ENCODE data around the gene PARD6A.
A peak's percentile ranks its signal among the peaks of the same experiment; 100 is the strongest.

The PARD6A gene

DNA sequence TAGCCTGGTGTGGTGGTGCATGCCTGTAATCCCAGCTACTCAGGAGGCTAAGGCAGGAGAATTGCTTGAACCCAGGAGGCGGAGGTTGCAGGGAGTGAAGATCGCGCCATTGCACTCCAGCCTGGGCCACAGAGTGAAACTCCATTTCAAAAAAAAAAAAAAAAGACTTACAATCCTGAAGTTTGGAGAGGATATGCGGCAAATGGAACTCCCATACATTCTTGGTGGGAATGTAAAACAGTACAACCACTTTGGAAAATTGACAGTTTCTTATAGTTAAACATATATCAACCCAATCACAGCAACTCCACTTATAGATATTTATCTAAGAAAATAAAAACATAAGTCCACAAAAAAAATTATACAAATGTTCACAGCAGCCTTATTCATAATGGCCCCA is 46.5 kb downstream of the PARD6A start:
- H3K36me3 Mint-ChIP-seq (ENCODE audit: low read depth), result peaks cover 36% of the 10 kb centered on the region

DNA sequence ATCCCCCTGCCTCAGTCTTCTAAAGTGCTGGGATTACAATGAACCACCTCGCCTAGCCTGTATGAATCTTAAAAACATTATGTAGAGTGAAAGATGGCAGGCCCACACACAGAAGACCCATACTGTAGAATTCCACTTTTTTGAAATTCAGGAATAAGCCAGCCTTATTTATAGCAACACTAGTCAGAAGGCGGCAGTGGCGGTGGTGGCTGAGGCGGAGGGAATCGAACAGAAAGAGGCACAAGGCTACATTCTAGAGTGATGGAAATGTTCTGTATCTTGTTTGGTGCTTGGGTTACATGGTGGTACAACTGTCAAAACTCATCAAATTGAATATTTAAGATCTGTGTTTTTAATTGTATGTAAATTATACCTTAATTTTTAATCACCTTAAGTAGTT is 47.0 kb downstream of the PARD6A start:
- Mint-ChIP-seq H3K9me3 (peaks cover 6% of the 10 kb centered on the region), H3K4me3 (no peak overlapping the region), H3K27ac (no peak overlapping the region), H3K4me1 (peaks cover 10% of the 10 kb centered on the region), H3K36me3 (ENCODE audit: low read depth) (peaks cover 36% of the 10 kb centered on the region), H3K27me3 (ENCODE audit: low read depth, poor library complexity) (peaks cover 7% of the 10 kb centered on the region)
- TF ChIP-seq, protein P1, sequence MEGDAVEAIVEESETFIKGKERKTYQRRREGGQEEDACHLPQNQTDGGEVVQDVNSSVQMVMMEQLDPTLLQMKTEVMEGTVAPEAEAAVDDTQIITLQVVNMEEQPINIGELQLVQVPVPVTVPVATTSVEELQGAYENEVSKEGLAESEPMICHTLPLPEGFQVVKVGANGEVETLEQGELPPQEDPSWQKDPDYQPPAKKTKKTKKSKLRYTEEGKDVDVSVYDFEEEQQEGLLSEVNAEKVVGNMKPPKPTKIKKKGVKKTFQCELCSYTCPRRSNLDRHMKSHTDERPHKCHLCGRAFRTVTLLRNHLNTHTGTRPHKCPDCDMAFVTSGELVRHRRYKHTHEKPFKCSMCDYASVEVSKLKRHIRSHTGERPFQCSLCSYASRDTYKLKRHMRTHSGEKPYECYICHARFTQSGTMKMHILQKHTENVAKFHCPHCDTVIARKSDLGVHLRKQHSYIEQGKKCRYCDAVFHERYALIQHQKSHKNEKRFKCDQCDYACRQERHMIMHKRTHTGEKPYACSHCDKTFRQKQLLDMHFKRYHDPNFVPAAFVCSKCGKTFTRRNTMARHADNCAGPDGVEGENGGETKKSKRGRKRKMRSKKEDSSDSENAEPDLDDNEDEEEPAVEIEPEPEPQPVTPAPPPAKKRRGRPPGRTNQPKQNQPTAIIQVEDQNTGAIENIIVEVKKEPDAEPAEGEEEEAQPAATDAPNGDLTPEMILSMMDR (IDR thresholded peaks at IDR 0.05), result no peak
- DNase-seq, result no peak

More for the DNA sequence above, 46.5 kb downstream of the PARD6A start:
- Mint-ChIP-seq H3K4me1 (peaks cover 10% of the 10 kb centered on the region), H3K27ac (no peak overlapping the region), H3K9me3 (peaks cover 6% of the 10 kb centered on the region), H3K4me3 (no peak overlapping the region), H3K27me3 (ENCODE audit: low read depth, poor library complexity) (peaks cover 7% of the 10 kb centered on the region)
- TF ChIP-seq, protein P1 (IDR thresholded peaks at IDR 0.05), result no peak
- no peak for DNase-seq

DNA sequence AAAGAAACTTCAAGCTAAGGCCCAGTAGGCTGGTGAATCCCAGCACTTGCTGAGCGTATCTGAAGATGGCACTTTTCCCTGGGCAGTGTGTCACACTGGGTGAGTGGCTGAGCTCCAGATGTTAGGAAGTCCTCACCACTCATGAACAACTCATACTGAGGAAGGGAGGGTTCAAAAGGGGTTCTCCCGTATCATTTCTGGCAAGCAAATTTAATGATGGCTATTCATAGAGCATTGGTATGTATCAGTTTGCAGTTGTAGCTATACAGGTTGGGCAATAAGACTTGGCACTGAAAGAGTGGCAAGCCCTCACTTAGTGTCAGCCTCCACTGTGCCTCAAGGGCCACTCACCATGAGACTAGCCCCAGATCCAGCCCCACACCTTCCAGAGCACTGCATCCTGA is 47.6 kb downstream of the PARD6A start:
- H3K27me3 Mint-ChIP-seq (ENCODE audit: low read depth, poor library complexity), result peaks cover 7% of the 10 kb centered on the region
- DNase-seq, result no peak
- H3K4me1 Mint-ChIP-seq, result peaks cover 11% of the 10 kb centered on the region
- TF ChIP-seq, protein P1 (IDR thresholded peaks at IDR 0.05), result no peak
- peaks cover 10% of the 10 kb centered on the region for H3K9me3 Mint-ChIP-seq
- no peak overlapping the region for H3K4me3 Mint-ChIP-seq
- H3K36me3 Mint-ChIP-seq (ENCODE audit: low read depth), result peaks cover 40% of the 10 kb centered on the region
- H3K27ac Mint-ChIP-seq, result no peak overlapping the region

DNA sequence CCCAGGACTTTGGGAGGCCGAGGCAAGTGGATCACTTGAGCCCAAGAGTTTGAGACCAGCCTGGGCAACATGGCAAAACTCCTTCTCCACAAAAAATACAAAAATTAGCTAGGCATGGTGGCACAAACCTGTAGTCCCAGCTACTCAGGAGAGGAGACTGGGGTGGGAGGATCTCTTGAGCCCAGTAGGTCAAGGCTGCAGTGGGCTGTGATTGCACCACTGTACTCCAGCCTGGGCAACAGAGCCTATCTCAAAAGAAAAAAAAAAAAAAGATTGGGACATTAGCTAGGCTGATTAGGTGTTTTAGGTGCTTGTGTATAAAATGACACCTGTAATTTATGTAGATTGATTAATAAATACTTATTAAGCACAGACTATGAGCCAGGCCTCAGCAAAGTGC is 48.3 kb downstream of the PARD6A start:
- TF ChIP-seq, protein P1 (IDR thresholded peaks at IDR 0.05), result no peak
- Mint-ChIP-seq H3K27me3 (ENCODE audit: low read depth, poor library complexity) (peaks cover 7% of the 10 kb centered on the region), H3K36me3 (ENCODE audit: low read depth) (peaks cover 44% of the 10 kb centered on the region), H3K4me1 (peaks cover 16% of the 10 kb centered on the region), H3K27ac (no peak overlapping the region), H3K4me3 (no peak overlapping the region), H3K9me3 (peaks cover 11% of the 10 kb centered on the region)
- DNase-seq, result no peak

DNA sequence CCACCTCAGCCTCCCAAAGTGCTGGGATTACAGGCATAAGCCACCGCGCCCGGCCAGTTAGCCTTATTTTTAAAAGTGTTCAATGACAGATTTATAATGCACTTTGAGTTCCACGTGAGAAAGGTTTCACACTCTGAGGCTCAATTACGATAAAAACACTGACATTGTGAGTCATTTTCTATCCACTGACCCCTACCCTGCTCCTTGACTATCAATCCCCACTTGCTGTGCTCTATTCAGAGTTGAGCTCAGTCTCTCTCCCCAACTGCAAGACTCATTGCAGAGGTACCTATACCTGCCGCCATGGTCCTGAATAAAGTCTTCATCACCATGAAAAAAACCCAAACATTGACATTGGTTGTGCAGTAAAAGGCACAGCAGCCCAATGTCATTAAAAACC is 49.8 kb downstream of the PARD6A start:
- peaks cover 44% of the 10 kb centered on the region for H3K36me3 Mint-ChIP-seq (ENCODE audit: low read depth)
- no peak overlapping the region for H3K4me3 Mint-ChIP-seq
- H3K4me1 Mint-ChIP-seq, result peaks cover 16% of the 10 kb centered on the region
- no peak for DNase-seq
- H3K9me3 Mint-ChIP-seq, result peaks cover 11% of the 10 kb centered on the region
- peaks cover 7% of the 10 kb centered on the region for H3K27me3 Mint-ChIP-seq (ENCODE audit: low read depth, poor library complexity)
- H3K27ac Mint-ChIP-seq, result peak overlapping the region; percentile 60
- TF ChIP-seq, protein P1 (IDR thresholded peaks at IDR 0.05), result no peak

Data from nephron progenitor cell (in vitro differentiated cells).